OCI-LY3 (cell line): ENCODE measurements around the gene INPP5A.

Experiments
- H2AFZ ChIP-seq: fragments of 200-600, 300-600 bp; shearing (Covaris generic); 2 replicates; pipeline ENCODE4 v1.6.0; 2014; ENCODE audit warnings: antibody characterized with exemption, low read depth, low read length
- H3K27ac ChIP-seq: fragments of 200-600, 300-600 bp; sonication (generic); 2 replicates; pipeline ENCODE4 v1.5.1; 2014; ENCODE audit warnings: mild to moderate bottlenecking, low read length, moderate library complexity, mixed read lengths
- H3K27me3 ChIP-seq: fragments of 200-600, 300-600 bp; sonication (generic); 2 replicates; pipeline ENCODE4 v1.6.1; 2014; ENCODE audit warnings: low read depth, low read length, mixed read lengths
- H3K36me3 ChIP-seq: fragments of 200-600, 300-600 bp; sonication (generic); replicated peaks from 2 replicates; pipeline ENCODE3; 2014; ENCODE audit warnings: low read depth, low read length, mixed read lengths
- H3K4me1 ChIP-seq: fragments of 300-600, 200-600 bp; sonication (generic); 2 replicates; pipeline ENCODE4 v1.6.1; 2014; ENCODE audit warnings: low read length, mixed read lengths
- H3K4me2 ChIP-seq: fragments of 200-600, 300-600 bp; sonication (generic); 2 replicates; pipeline ENCODE4 v1.6.1; 2014; ENCODE audit warnings: low read length, mixed read lengths
- H3K4me3 ChIP-seq: fragments of 300-600, 200-600 bp; sonication (generic); 2 replicates; pipeline ENCODE4 v1.5.1; 2014; ENCODE audit warnings: antibody characterized with exemption, mild to moderate bottlenecking, low read length, moderate library complexity
- H3K79me2 ChIP-seq: fragments of 300-600, 200-600 bp; shearing (Covaris generic); 2 replicates; pipeline ENCODE4 v1.6.1; 2014; ENCODE audit warnings: mild to moderate bottlenecking, low read length, mixed read lengths
- H3K9ac ChIP-seq: fragments of 300-600, 200-600 bp; shearing (Covaris generic); 2 replicates; pipeline ENCODE4 v1.6.0; 2014; ENCODE audit warnings: mild to moderate bottlenecking, low read length, moderate library complexity
- H3K9me3 ChIP-seq: fragments of 200-600, 300-600 bp; shearing (Covaris generic); 2 replicates; pipeline ENCODE4 v1.6.1; 2014; ENCODE audit warnings: low read length, mixed read lengths; ENCODE audit not compliant: insufficient read depth
- H4K20me1 ChIP-seq: fragments of 200-600, 300-600 bp; sonication (generic); 2 replicates; pipeline ENCODE4 v1.6.1; 2016; ENCODE audit warnings: low read length, mixed read lengths; ENCODE audit not compliant: insufficient read depth
- EZH2phosphoT487 ChIP-seq: fragments of 200-600 bp; shearing (Covaris generic); IDR thresholded peaks from 2 replicates; pipeline ENCODE4 v1.6.1; 2018; ENCODE audit warnings: antibody characterized with exemption, mixed run types, low read depth
- TF ChIP-seq, protein P1 (sequence below): fragments of 200-600, 300-600 bp; sonication (generic); IDR thresholded peaks from 2 replicates; pipeline ENCODE4 v1.5.1; 2014; ENCODE audit warnings: antibody characterized with exemption, low read length, low read depth

Gene INPP5A

DNA sequence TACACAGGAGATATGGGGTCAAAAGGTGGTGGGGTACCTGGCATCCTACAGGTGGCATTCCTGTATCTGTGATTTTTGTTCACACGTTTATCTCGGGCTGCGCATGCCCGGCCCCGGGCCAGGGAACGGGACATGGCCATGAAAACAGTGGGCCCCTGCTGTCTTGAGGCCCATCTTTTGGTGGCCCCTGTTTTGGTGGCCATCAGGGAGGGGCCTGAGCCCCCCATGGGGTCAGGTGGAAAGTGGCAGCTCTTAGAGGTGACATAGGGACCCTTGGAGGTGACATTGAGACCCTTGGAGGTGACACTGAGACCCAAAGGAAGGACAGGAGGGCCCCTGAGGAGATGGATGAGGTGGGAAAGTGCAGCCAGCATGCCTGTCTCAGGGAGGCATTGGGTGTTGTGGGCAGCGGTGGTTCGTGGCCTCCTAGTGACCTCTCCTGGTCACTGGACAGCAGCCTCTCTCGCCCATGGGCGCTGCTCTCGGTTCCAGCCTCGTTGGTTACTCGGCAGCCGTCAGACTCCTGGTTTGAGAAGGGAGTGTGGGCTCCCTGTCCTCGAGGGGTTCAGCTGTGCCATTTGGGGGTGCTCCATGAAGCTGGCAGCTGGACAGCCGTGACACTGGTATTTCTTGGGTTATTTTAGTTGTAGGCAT lies 39.9 kb downstream of the INPP5A start:
- Histone ChIP-seq H3K4me3 (no peak overlapping the region), H3K9ac (no peak overlapping the region), H3K9me3 (no peaks in the 10 kb centered on the region), H3K79me2 (no peaks in the 10 kb centered on the region), H3K27ac (no peak overlapping the region), H3K4me1 (peaks cover 16% of the 10 kb centered on the region), H3K36me3 (no peaks in the 10 kb centered on the region), H3K4me2 (no peak overlapping the region), H3K27me3 (peaks cover 55% of the 10 kb centered on the region), H4K20me1 (peaks cover 52% of the 10 kb centered on the region), H2AFZ (no peak overlapping the region)
- TF ChIP-seq EZH2phosphoT487 = no peak
- TF ChIP-seq, protein P1, sequence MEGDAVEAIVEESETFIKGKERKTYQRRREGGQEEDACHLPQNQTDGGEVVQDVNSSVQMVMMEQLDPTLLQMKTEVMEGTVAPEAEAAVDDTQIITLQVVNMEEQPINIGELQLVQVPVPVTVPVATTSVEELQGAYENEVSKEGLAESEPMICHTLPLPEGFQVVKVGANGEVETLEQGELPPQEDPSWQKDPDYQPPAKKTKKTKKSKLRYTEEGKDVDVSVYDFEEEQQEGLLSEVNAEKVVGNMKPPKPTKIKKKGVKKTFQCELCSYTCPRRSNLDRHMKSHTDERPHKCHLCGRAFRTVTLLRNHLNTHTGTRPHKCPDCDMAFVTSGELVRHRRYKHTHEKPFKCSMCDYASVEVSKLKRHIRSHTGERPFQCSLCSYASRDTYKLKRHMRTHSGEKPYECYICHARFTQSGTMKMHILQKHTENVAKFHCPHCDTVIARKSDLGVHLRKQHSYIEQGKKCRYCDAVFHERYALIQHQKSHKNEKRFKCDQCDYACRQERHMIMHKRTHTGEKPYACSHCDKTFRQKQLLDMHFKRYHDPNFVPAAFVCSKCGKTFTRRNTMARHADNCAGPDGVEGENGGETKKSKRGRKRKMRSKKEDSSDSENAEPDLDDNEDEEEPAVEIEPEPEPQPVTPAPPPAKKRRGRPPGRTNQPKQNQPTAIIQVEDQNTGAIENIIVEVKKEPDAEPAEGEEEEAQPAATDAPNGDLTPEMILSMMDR = no peak

DNA sequence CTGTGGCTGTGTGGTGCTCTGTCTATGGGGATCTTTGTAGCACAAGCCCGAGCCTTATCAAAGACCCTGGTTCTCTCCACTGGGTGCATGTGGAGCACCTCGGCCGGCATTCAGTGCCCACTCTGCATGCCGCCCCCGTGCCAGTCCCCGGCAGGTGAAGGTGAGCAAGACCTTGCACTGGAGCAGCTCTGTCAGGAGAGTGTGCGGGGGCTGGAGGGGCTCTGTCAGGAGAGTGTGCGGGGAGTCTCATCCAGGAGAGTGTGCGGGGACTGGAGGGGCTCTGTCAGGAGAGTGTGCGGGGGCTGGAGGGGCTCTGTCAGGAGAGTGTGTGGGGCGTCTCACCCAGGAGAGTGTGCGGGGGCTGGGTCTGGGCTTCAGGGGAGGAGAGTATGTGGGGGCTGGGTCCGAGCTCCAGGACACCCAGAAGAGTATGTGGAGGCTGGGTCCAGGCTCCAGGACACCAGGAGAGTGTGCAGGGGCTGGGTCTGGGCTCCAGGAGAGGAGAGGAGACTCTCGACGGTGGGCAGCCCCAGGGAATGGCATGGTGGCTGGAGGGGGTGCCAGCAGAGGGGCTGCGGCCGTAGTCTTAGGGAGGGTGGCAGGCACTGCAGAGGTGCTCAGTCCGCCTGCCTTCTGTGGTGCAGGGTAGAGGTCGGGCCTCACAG lies 40.8 kb downstream of the INPP5A start:
- Histone ChIP-seq H3K9ac (no peak overlapping the region), H2AFZ (no peak overlapping the region), H3K79me2 (no peaks in the 10 kb centered on the region), H3K4me1 (peaks cover 13% of the 10 kb centered on the region), H3K4me3 (no peak overlapping the region), H3K36me3 (no peaks in the 10 kb centered on the region), H3K27me3 (peaks cover 61% of the 10 kb centered on the region), H4K20me1 (peaks cover 51% of the 10 kb centered on the region), H3K9me3 (no peaks in the 10 kb centered on the region), H3K27ac (no peak overlapping the region), H3K4me2 (no peak overlapping the region)
- TF ChIP-seq EZH2phosphoT487 = no peak
- TF ChIP-seq, protein P1 = no peak

DNA sequence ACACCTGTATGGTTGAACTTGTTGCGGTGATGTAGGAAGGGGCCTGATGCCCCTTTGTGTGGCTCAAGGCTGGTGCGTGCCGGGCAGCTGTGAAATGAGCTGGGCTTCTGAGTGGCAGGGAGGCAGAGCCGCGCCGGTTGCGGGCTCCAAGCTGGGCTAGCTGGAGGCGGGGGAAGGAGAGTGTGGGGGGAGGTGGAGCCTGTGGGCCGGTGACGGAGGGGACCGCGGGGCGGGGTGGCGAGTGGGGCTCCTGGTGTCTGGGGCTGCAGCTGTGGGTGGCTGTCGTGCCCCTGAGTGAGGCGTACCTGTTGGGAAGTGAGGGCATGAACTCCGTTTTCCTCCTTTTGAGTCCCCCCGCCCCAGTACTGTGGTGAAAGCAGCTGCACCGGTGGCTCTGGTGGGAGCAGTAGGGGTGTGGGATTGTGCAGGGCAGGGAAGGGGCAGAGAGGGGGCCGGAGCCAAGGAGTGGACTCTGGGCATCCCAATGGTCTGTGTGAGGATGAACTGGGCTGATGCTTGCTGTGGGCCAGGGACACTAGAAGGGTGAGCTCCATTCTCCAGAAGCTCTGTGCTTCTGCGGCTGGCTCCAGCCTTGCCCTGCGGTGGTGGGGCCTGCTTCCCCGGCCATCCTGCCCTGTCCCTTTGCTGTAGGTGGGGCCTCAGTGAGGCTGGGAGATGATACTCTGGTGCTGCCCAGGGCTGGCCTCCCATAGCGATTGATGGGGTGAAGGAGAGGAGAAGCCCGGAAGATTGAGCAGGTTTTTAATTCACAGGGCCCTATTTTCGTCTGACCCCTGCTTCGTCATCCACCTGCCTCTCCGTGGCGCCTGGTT lies 41.7 kb downstream of the INPP5A start:
- Histone ChIP-seq H3K4me1 (peaks cover 13% of the 10 kb centered on the region), H4K20me1 (peaks cover 49% of the 10 kb centered on the region)
- TF ChIP-seq EZH2phosphoT487 = no peak
- TF ChIP-seq, protein P1 = no peak

DNA sequence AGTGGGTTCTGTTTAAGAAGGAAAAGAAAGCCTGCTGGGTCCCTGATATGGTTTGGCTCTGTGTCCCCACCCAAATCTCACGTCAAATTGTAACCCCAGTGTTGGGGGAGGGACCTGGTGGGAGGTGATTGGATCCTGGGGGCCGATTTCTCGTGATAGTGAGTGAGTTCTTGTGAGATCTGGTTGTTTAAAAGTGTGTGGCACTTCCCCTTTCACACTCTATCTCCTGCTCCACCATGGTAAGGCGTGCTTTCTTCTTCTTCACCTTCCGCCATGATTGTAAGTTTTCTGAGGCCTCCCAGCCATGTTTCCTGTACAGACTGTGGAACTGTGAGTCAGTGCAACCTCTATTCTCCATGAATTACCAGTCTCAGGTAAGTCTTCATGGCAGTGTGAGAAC lies 42.6 kb downstream of the INPP5A start:
- Histone ChIP-seq H3K4me1 (peaks cover 8% of the 10 kb centered on the region), H3K9me3 (no peaks in the 10 kb centered on the region), H3K79me2 (no peaks in the 10 kb centered on the region), H4K20me1 (peaks cover 42% of the 10 kb centered on the region), H3K27me3 (peaks cover 62% of the 10 kb centered on the region), H3K27ac (no peak overlapping the region), H3K4me3 (no peak overlapping the region), H2AFZ (no peak overlapping the region), H3K4me2 (no peak overlapping the region), H3K9ac (no peak overlapping the region), H3K36me3 (no peaks in the 10 kb centered on the region)
- TF ChIP-seq EZH2phosphoT487 = no peak
- TF ChIP-seq, protein P1 = no peak

More for the DNA sequence above, 41.7 kb downstream of the INPP5A start:
- Histone ChIP-seq H3K36me3 (no peaks in the 10 kb centered on the region), H3K9ac (no peak overlapping the region), H3K27me3 (peaks cover 66% of the 10 kb centered on the region), H3K9me3 (no peaks in the 10 kb centered on the region), H3K79me2 (no peaks in the 10 kb centered on the region), H2AFZ (no peak overlapping the region), H3K4me3 (no peak overlapping the region), H3K4me2 (no peak overlapping the region), H3K27ac (no peak overlapping the region)
